ENCODE data around the gene NFATC2. TPM values are rescaled to one million over a fixed set of nuclear protein-coding genes. Genes with fewer than 3 reads are reported as not detected.
A peak's percentile ranks its signal among the peaks of the same experiment; 100 is the strongest.

NFATC2 gene
- total and polyA plus RNA-seq, 12 donors, result 0.43 to 5.7 (median 3.3) TPM

GRCh38 chr20:51486197-51487005 is 56.1 kb downstream of the NFATC2 start:
- no peak for TF ChIP-seq CTCF (IDR thresholded peaks at IDR 0.05)
- 94% methylated on average over 12 of the region's 12 CpGs for WGBS, 2 donors

DNA sequence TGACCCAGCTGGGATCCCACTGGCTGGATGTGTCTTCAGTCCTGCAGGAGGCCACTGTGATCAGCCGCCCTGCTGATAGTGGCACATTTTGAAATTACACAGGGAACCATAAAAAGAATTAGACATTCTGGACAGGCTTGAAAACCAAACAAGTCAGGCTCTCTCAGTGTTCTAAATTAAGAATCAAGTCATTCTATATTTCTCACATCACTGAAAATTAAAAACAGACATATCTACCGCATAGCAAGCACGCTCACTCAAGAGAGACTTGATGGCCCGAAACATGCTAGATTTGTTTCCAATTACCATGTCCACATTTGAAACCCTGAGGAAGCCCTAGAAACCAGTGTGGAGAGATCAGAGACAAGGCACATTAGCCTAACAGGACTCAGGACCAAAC is 57.7 kb downstream of the NFATC2 start:
- DNase-seq (no peak), ATAC-seq (no peak)
- WGBS, 2 donors, result 95 to 96% methylated on average over 4 of the region's 4 CpGs
- intact Hi-C loops (cut with DNase I), result no loop called here
- H3K4me3 ChIP-seq, result no peak overlapping the region
- no peaks in the 10 kb centered on the region for H3K9me3 ChIP-seq
- H3K27me3 ChIP-seq, result no peaks in the 10 kb centered on the region
- H3K4me1 ChIP-seq, result peaks cover 0 to 11% (median 0%) of the 10 kb centered on the region in 9 donors
- no peak overlapping the region for H3K27ac ChIP-seq
- TF ChIP-seq CTCF (IDR thresholded peaks at IDR 0.05), result no peak
- peaks cover 0 to 3% (median 0%) of the 10 kb centered on the region in 9 donors for H3K36me3 ChIP-seq

More at GRCh38 chr20:51486197-51487005, 56.1 kb downstream of the NFATC2 start:
- intact Hi-C loops (cut with DNase I), result no loop called here
- no peak overlapping the region for H3K27ac ChIP-seq
- no peaks in the 10 kb centered on the region for H3K27me3 ChIP-seq
- no peak overlapping the region for H3K4me3 ChIP-seq
- H3K4me1 ChIP-seq, result peaks cover 0 to 6% (median 0%) of the 10 kb centered on the region in 9 donors
- ATAC-seq (no peak), DNase-seq (no peak)
- no peaks in the 10 kb centered on the region for H3K9me3 ChIP-seq
- peaks cover 0 to 3% (median 0%) of the 10 kb centered on the region in 9 donors for H3K36me3 ChIP-seq

GRCh38 chr20:51484141-51484815 is 58.2 kb downstream of the NFATC2 start:
- TF ChIP-seq CTCF (IDR thresholded peaks at IDR 0.05), result no peak
- no peaks in the 10 kb centered on the region for H3K27me3 ChIP-seq
- intact Hi-C loops (cut with DNase I), result no loop called here
- peaks cover 0 to 11% (median 0%) of the 10 kb centered on the region in 9 donors for H3K4me1 ChIP-seq
- peaks cover 0 to 3% (median 0%) of the 10 kb centered on the region in 9 donors for H3K36me3 ChIP-seq
- DNase-seq, result no peak
- no peak overlapping the region for H3K27ac ChIP-seq
- H3K4me3 ChIP-seq, result no peak overlapping the region
- WGBS, 2 donors, result 86 to 90% methylated on average over 16 of the region's 16 CpGs
- peak in 1 of 8 donors; percentile 18 for ATAC-seq
- H3K9me3 ChIP-seq, result no peaks in the 10 kb centered on the region

- Histone ChIP-seq H3K27me3 (no peaks in the 10 kb centered on the region), H3K9me3 (no peaks in the 10 kb centered on the region), H3K4me1 (peaks cover 0 to 11% (median 0%) of the 10 kb centered on the region in 9 donors), H3K36me3 (peaks cover 0 to 3% (median 0%) of the 10 kb centered on the region in 9 donors), H3K27ac (no peak overlapping the region), H3K4me3 (no peak overlapping the region)
- whole genome bisulfite sequencing, 2 donors, result 88 to 95% methylated on average over 15 of the region's 15 CpGs
- no peak for ATAC-seq
- intact Hi-C loops (cut with DNase I), result no loop called here
- TF ChIP-seq CTCF (IDR thresholded peaks at IDR 0.05), result no peak
- no peak for DNase-seq
Measured at GRCh38 chr20:51482836-51483473, 59.6 kb downstream of the NFATC2 start.

All from heart right ventricle (tissue), 16 donors.